Endothelial cell of umbilical vein (primary cell): ENCODE data around the gene USP47. TPM values are rescaled to one million over a fixed set of nuclear protein-coding genes. Genes with fewer than 3 reads are reported as not detected.

Experiments
- BruUV-seq: library from RNA; stranded (reverse); fragments of 400-500 nt; replicated peaks from 2 replicates; lab custom pipeline; 2021; lab: Mats Ljungman, UMichigan
- CTCF ChIA-PET: fragments of 300-600, 350-600 bp; sonication (Branson Sonifier 250); formaldehyde crosslinking; loops from one replicate; lab custom pipeline; 2021; ENCODE audit warnings: antibody characterized with exemption, inconsistent platforms; lab: Charles Lee
- POLR2A ChIA-PET: fragments of 300-600, 350-600 bp; sonication (Branson Sonifier 250); formaldehyde crosslinking; loops from one replicate; lab custom pipeline; 2021; ENCODE audit warnings: antibody characterized with exemption, inconsistent platforms; lab: Charles Lee
- DNase-seq: peaks from one replicate; pipeline ENCODE4 v3.0.0-alpha.2; 2011; ENCODE audit warnings: low read depth, low spot score
- FAIRE-seq: peaks from 2 replicates; lab custom pipeline; 2011; peaks lifted over from hg19 to GRCh38; lab: Jason Lieb, UNC
- H2AFZ ChIP-seq: 2 replicates; pipeline ENCODE4 v1.6.0; 2012; ENCODE audit warnings: low read depth, low read length, control low read depth, inconsistent platforms
- H3K27ac ChIP-seq: 2 replicates; pipeline ENCODE4 v1.5.1; 2011; ENCODE audit warnings: low read depth, mild to moderate bottlenecking, control low read depth, low read length, moderate library complexity; ENCODE audit not compliant: insufficient read depth
- H3K27me3 ChIP-seq, 2 experiments: 2 replicates each; pipeline versions ENCODE4 v1.6.0 to v1.6.1; 2011; ENCODE audit warnings: low read length in 2 of 2, mixed read lengths in 1 of 2; ENCODE audit not compliant: control insufficient read depth in 2 of 2, insufficient read depth in 2 of 2
- H3K36me3 ChIP-seq, 2 experiments: 2 replicates in 1 of 2; 3 replicates in 1 of 2; pipeline ENCODE4 v1.5.1; 2011; ENCODE audit warnings: low read length in 2 of 2, mild to moderate bottlenecking in 1 of 2, moderate library complexity in 1 of 2; ENCODE audit not compliant: control insufficient read depth in 2 of 2, insufficient read depth in 2 of 2; ENCODE audit errors: extremely low read depth in 1 of 2
- H3K4me1 ChIP-seq: 3 replicates; pipeline ENCODE4 v1.5.1; 2011; ENCODE audit warnings: mild to moderate bottlenecking, low read length; ENCODE audit not compliant: control insufficient read depth, insufficient read depth; ENCODE audit errors: extremely low read depth
- H3K4me2 ChIP-seq: 2 replicates; pipeline ENCODE4 v1.6.1; 2011; ENCODE audit warnings: low read length, control low read depth, mixed read lengths; ENCODE audit not compliant: insufficient read depth
- H3K4me3 ChIP-seq, 3 experiments: fragments of 200-600 bp in 1 of 3; sonication (generic), shearing (Covaris generic) in 1 of 3; replicated peaks in 1 of 3; 2 replicates each; pipeline ENCODE4 v1.5.1; 2011 to 2016; ENCODE audit warnings: control low read depth in 3 of 3, low read length in 3 of 3, mild to moderate bottlenecking in 2 of 3, inconsistent platforms in 1 of 3, low read depth in 1 of 3, moderate library complexity in 1 of 3; ENCODE audit not compliant: insufficient read depth in 1 of 3
- H3K79me2 ChIP-seq: 2 replicates; pipeline ENCODE4 v1.6.0; 2012; ENCODE audit warnings: low read length, inconsistent platforms; ENCODE audit not compliant: control insufficient read depth, insufficient read depth
- H3K9ac ChIP-seq: replicated peaks from 2 replicates; pipeline ENCODE3; 2011; ENCODE audit warnings: low read length, control low read depth; ENCODE audit not compliant: insufficient read depth; ENCODE audit errors: extremely low read depth
- H3K9me1 ChIP-seq: replicated peaks from 3 replicates; pipeline ENCODE4 v1.6.0; 2011; ENCODE audit warnings: mild to moderate bottlenecking, low read length; ENCODE audit not compliant: control insufficient read depth, insufficient read depth; ENCODE audit errors: extremely low read depth
- H3K9me3 ChIP-seq: replicated peaks from 2 replicates; pipeline ENCODE4 v1.5.1; 2012; ENCODE audit warnings: low read length, inconsistent platforms; ENCODE audit not compliant: control insufficient read depth, insufficient read depth
- H4K20me1 ChIP-seq: replicated peaks from 2 replicates; pipeline ENCODE3; 2011; ENCODE audit warnings: mild to moderate bottlenecking, low read length; ENCODE audit not compliant: control insufficient read depth, insufficient read depth; ENCODE audit errors: extremely low read depth
- CTCF ChIP-seq, 2 donors: IDR thresholded peaks; 1 replicate in 1 of 2; 2 replicates in 1 of 2; pipeline ENCODE4 v1.5.1; 2011; ENCODE audit warnings: low read length in 2 of 2, mild to moderate bottlenecking in 2 of 2, moderate library complexity in 2 of 2, control low read depth in 1 of 2, inconsistent platforms in 1 of 2, low read depth in 1 of 2; ENCODE audit not compliant: insufficient read depth in 1 of 2; ENCODE audit errors: extremely low read depth in 1 of 2
- EZH2 ChIP-seq: IDR thresholded peaks from 2 replicates; pipeline ENCODE4 v1.6.1; 2012; ENCODE audit warnings: borderline replicate concordance, low read depth, mild to moderate bottlenecking, moderate library complexity, low read length, inconsistent platforms; ENCODE audit not compliant: severe bottlenecking
- FOS ChIP-seq: IDR thresholded peaks from 2 replicates; pipeline ENCODE4 v1.6.1; 2011; ENCODE audit warnings: mild to moderate bottlenecking, low read length, moderate library complexity, borderline replicate concordance; ENCODE audit not compliant: insufficient read depth
- JUN ChIP-seq: IDR thresholded peaks from 2 replicates; pipeline ENCODE4 v1.6.1; 2011; ENCODE audit warnings: borderline replicate concordance, low read depth; ENCODE audit not compliant: insufficient read length, insufficient read depth
- MYC ChIP-seq: IDR thresholded peaks from one replicate; pipeline ENCODE4 v1.6.1; 2011; ENCODE audit warnings: mild to moderate bottlenecking, low read depth, low read length
- dilution Hi-C: fragments of 300-500 bp; cut with MboI; formaldehyde crosslinking; loops from one replicate; pipeline ENCODE4 v1.15.0; 2019; ENCODE audit warnings: low sequenced_read_pairs; ENCODE audit not compliant: extremely low pct_ligation_motif_present
- intact Hi-C: fragments of 100-400 bp; cut with micrococcal nuclease; formaldehyde crosslinking; loops from one replicate; pipeline ENCODE4 v1.10.0; 2022
- polyA plus RNA-seq, 4 experiments: library from polyadenylated mRNA; depleted of rRNA in 3 of 4; stranded (reverse) in 3 of 4; unstranded in 1 of 4; fragments of >200 nt; gene quantifications; 2 replicates each; pipeline versions ENCODE4 v1.2.1 to v1.2.3, GENCODE V29; 2011 to 2012; ENCODE audit warnings: missing spikeins in 1 of 4
- total RNA-seq: library from RNA; stranded (reverse); gene quantifications from 2 replicates; pipeline ENCODE4 v1.2.3, GENCODE V29; 2021
- TF ChIP-seq, protein P1 (sequence below): IDR thresholded peaks from 2 replicates; pipeline ENCODE4 v1.6.1; 2011; ENCODE audit not compliant: insufficient read depth, insufficient read length

Gene USP47
- total and polyA plus RNA-seq, 2 donors (not counting 3 experiments of a cell fraction or from before 2014, with no cell fraction given): 7.8 to 38.0 TPM

DNA sequence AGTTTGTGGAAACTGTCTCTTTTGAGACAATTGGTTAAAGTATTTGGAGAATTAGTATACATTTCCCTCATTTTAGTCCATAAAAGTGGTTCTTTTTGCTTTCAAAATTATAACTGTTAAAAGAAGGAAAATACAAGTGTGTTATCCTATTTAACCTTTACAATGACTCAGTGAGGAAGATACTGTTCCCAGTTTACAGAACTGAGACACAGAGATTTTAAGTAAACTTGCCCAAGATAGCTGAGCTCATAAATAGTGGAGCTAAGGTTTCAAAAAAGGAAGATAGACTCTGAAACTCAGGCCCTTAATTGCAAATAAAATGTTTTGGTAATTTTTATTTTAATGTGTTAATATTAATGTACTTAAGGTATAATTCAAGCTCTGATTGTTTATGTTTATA, 107.7 kb downstream of the USP47 start:
- CTCF ChIA-PET: interaction anchor here (1.2 kb wide), 1 partner anchor 95 kb away, joined by 7 read pairs; no protein-coding TSS in a partner anchor
- Histone ChIP-seq H3K9ac (no peak overlapping the region), H3K27ac (no peak overlapping the region), H3K36me3 (peaks cover 0 to 5% of the 10 kb centered on the region in 2 experiments), H3K27me3 (no peaks in the 10 kb centered on the region), H4K20me1 (no peaks in the 10 kb centered on the region), H3K79me2 (no peaks in the 10 kb centered on the region), H3K9me1 (no peaks in the 10 kb centered on the region), H3K4me1 (no peaks in the 10 kb centered on the region), H3K4me3 (no peak overlapping the region), H3K9me3 (no peaks in the 10 kb centered on the region), H3K4me2 (no peak overlapping the region), H2AFZ (no peak overlapping the region)
- DNase-seq (no peak), FAIRE-seq (no peak)
- POLR2A ChIA-PET: no interaction called here
- intact Hi-C loops (no loop called here), dilution Hi-C loops (no loop called here)
- TF ChIP-seq JUN: no peak
- no peak for TF ChIP-seq CTCF (IDR thresholded peaks at IDR 0.05; ENCODE audit: extremely low read depth in 1 of 2, insufficient read depth in 1 of 2, low read depth in 1 of 2, low read length in 2 of 2)
- no peak for TF ChIP-seq FOS
- no peak for TF ChIP-seq EZH2
- TF ChIP-seq, protein P1, sequence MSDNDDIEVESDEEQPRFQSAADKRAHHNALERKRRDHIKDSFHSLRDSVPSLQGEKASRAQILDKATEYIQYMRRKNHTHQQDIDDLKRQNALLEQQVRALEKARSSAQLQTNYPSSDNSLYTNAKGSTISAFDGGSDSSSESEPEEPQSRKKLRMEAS: no peak
- TF ChIP-seq MYC: no peak
- BruUV-seq: no TSS peak
